HG03060 (cell line): ENCODE results near the gene TGIF2.
"Not testable (repeated sequence)": the region's sequence is repeated elsewhere in the genome, so short reads cannot be mapped to it uniquely, and the experiment has no call there.

ENCODE experiments used
- ATAC-seq: cut with Tn5 transposase; IDR thresholded peaks from one replicate; pipeline ENCODE4 v1.9.1; 2021; ENCODE audit warnings: low read depth, moderate number of reproducible peaks; ENCODE audit not compliant: unreplicated experiment

TGIF2 gene

DNA sequence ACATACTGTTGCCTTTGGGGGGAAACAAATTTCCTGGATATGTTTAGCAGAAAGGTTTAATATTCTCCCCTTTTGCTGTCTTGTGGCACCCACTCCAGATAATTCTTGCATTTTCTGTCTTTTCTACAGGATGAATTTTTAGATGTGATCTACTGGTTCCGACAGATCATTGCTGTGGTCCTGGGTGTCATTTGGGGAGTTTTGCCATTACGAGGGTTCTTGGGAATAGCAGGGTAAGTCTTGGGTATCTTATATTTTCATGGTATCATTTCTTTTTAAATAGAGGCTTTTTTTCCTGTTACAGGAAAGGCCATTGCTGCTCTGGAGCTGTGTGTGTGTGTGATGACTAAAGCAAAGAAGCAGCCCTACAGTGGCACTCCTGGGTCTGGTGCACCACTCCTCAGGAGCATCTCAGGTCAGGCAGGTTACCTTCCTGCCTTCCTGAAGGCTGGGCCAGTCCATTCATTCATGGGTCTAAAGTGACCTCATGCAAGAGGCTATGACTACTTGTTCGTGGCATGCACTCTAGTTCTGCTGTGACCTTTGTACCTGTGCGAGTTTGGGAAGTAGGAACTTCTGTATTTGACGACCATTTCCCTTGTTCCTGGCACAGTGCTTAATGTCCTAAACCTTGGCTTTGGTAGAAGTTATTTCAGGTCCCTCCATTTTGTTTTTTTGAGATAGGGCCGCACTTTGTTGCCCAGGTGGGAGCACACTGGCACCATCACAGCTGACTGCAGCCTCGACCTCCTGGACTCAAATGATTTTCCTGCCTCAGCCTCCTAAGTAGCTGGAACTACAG, 34.4 kb downstream of the TGIF2 start:
- no peak for ATAC-seq

DNA sequence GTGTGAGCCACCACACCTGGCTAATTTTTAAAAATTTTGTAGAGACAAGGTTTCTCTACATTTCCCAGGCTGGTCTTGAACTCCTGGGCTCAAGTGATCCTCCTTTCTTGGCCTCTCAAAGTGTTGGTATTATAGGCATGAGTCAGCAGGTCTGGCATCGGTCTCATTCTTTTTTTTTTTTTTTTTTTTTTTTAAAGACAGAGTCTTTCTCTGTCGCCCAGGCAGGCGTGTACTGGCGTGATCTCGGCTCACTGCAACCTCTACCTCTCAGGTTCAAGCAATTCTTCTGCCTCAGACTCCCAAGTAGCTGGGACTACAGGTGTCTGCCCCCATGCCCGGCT, 35.0 kb downstream of the TGIF2 start:
- ATAC-seq, result not testable (repeated sequence)

DNA sequence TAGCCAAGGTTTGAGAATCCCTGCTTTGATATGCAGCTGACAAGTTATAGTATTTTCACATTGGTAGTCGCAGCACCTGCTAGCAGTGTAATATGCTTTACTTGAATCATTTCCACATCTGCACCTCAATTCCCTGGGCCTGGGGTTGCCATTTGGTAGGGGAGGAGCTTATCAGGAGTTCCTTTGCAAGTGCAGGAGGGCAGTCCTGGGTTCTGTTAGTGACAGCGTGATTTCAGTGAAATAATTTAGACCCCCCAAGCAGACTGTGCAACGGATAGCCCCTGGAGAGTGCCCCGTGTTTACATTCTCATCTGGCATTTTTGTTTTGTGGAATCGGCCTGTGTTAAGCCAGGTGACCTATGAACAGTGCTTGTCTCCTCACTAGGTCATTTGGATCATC, 38.2 kb downstream of the TGIF2 start:
- ATAC-seq, result no peak

DNA sequence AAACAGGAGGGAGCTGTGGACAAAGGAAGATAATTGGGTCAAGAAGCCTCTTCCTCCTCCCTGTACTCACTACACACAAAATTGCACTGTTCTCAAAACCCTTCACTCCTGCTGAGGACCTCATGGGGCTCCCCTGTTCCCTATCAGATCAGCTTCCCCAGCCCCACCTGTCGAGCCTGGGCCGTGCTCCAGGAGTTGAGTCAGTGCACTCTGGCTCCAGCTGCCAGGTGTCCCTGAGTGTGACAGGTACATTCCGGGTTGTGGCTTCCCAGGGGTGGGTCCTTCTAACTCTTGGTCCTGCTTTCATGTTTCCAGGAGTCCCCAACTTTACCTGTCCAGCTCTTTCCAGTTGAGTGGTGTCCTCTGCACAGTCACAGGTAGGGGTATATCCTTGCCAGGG, 40.6 kb downstream of the TGIF2 start:
- no peak for ATAC-seq

DNA sequence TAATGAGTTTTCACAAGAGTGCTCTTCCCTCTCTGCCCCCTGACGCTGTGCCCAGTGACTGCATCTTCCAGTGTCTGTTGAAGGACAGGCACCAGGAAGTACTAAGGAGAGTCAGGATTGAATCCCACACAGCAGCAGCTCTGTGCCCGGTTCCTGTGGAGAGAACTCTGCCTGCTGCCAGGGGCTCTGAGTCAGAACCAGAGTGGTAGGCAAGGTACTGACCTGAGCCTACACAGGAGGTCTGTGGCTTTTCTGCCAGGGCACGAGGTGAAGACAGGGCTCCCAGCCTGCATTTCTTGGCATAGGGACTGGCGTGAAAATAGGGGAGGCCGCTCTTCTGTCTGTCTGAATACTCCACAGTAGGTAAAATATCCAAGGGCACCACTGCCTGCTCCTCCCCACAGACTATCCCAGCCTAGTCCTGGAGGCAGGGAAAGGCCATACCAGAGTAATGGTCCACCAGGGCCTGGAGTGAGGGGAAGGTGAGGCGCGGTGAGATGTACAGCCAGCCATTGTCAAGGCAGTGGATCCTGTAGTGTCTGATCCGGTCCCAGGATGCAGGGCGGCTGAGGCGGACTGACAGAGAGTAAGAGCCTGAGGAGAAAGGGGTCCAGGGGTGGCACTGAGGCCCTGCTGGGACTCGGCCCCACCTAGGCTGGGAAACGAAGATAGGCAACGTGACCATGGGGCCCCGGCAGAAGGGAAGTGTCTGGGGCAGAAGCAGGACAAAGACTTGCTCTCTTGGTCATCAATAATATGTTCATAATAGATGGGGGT, 41.6 kb downstream of the TGIF2 start:
- ATAC-seq, result no peak

DNA sequence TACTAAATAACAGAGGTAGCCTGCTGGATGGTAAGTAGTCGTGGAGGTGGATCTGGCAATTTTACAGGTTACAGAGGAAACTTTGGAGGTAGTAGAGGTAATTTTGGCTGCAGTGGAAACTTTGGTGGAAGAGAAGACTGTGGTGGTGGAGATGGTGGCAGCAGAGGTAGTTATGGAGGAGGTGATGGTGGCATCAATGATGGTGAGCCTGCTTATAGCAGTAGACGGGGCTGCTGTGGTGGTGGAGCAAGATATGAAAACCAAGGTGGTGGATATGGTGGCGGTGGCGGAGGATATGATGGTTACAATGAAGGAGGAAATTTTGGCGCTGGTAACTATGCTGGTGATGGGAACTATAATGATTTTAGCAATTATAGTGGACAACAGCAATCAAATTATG, 47.5 kb downstream of the TGIF2 start:
- ATAC-seq, result no peak

DNA sequence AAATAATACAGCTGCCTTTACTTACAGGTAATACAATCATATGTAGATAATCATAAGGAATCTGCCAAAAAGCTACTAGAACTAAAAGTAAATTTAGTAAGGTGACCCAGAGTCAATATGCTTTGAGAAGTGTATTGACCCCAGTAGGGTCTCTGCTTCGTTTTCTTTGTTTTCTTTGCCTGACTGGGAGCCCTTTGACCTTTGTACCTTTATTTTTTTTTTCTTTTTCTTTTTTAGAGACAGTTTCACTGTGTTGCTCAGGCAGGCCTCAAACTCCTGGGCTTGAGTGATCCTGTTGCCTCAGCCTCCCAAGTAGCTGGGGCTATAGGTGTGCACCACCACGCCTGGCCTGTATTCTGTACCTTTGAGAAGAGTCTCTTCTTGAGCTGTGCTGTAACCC, 50.0 kb downstream of the TGIF2 start:
- ATAC-seq, result no peak

DNA sequence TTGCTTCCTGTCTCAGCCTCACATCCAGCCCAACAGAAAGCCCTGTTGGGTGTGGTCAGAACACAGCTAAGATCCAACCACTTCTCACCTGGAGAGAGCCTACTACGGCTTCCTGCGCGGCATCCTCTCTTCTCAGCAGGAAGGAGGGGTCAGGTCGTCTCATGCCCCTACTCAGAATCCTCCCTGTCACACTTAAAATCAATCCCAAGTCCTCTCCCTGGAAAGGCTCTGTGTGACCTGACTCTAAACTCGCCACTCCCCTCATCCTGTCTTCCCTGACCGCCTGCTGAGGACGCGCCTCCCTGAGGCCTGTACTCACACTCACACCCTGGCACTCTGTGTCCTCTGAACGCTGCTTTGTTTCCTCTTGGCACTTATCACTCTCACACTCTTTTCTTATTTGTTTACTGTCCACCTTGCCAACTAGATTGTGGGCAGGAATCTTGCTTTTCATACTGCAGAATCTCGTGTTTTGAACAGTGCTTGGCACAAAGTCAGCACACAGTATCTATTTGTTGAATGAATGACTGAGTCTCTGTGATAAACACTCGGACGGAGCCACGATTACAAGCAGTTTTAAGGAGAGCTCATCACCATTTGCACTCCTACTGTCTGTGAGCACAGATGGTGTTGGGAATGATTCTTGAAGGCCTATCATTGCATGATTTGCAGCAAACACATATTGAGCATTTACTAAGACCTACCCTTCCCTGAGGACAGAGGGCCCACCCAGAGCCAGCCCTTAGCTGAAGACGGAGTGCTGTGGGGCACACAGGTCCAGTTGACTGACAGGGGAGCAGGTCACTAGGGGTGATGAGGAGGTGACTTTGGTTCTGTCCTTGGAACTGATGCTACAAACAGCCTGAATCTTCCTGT, 50.9 kb downstream of the TGIF2 start:
- no peak for ATAC-seq

DNA sequence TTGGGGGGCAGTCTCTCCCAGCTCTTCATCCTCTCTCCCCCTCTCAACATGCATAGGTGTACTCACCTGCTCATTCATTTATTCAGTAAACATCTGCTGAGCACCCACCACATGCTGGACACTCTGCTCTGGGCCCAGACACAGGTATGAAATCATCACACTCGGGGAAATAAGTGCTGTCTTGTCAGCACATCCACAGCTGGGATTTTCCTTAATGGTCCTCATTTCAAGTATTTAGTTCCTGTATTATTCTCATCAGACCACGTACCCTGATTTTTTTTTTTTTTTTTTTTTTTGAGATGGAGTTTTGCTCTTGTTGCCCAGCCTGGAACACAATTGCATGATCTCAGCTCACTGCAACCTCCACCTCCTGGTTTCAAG, 51.5 kb downstream of the TGIF2 start:
- ATAC-seq, result no peak

DNA sequence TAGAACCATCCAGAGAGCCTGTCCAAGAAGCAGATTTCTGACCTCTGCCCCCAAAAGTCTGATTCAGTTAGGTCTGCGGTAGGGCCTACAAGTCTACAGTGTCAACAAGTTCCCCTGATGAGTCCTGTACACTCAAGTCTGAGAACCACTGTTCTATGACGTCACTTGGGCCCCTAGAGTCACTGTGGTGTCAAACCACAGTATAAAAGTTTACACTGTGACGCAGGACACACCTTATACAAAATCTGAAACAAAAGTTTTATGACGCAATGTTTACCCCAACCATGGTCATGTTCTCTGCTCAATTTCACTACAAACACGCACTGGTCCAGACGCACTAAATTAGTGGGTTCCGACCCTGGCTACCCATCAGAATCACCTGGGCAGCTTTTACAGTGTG, 54.7 kb downstream of the TGIF2 start:
- ATAC-seq, result no peak

DNA sequence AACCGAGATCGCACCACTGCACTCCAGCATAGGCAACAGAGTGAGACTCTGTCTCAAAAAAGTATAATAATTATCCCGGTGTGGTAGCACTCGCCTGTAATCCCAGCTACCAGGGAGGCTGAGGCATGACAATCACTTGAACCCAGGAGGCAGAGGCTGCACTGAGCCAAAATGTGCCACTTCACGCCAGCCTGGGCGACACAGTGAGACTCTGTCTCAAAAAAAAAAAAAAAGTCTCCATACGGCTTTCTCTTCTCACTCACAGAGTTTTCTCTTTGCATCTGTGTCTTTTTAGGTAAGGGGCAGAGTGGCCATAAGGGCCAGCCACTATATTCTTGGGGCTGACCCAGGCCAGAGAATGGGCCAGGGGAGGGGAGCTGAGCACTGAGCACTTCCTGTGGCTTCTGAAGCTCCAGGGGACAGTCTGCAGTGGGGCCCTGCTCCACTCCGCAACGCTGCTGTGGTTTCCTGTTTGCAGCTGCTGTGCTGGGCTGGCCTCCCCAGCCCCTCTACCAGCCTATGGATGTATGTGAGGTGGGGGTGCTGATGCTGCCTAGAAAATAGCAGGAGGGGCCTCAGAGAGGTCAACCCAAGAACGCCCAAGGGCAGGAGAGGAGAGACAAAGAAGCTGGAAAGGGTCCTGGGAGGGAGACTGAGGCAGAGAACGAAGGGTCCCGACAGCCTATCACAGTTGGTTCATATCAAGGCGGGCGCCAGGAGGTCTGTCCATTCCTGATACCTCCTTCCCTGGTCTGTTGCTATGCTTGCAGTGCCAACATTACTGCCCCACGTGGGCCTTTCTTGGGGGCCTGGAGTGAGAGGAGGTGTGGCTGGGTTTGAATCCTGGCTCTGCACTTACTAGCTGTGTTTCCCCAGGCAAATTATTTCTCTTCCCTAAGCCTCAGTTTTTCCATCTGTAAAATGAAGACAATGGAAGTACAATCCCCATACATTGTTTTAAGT, 56.6 kb downstream of the TGIF2 start:
- ATAC-seq, result no peak

DNA sequence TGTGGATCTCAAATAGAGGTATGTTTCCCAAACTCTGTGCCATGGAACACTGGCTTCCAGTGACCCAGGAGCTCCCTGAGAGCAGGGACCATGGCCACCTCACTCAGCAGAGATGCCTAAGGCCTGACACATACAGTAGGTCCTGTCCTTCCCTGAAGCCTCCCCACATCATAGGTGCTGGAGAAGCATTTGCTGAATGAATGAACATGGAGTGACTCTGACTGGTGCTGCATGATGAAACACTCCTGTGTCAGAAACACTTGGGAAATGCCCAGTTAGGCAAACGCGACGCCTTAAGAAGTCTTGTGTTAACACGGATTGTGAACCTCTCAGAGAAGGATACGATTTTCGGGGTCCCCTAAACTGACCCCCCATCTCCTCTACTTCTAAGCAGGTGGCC, 58.2 kb downstream of the TGIF2 start:
- ATAC-seq, result no peak

DNA sequence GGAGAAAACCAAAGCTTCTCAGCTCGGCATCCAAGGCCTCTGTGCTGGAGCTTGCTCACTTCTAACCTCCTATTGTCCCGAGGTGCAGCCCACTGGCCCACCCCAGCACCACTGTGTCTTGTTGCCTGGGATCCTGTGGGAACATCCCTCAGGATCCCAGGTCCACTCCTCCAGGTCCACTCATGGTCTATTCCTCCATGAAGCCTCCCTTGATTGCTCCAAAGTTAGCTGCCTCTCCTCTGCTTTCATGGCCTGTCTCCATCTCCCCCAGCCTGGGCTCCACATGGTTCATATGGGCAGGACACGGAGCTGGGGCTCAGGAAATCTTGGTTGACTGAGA, 58.7 kb downstream of the TGIF2 start:
- no peak for ATAC-seq

DNA sequence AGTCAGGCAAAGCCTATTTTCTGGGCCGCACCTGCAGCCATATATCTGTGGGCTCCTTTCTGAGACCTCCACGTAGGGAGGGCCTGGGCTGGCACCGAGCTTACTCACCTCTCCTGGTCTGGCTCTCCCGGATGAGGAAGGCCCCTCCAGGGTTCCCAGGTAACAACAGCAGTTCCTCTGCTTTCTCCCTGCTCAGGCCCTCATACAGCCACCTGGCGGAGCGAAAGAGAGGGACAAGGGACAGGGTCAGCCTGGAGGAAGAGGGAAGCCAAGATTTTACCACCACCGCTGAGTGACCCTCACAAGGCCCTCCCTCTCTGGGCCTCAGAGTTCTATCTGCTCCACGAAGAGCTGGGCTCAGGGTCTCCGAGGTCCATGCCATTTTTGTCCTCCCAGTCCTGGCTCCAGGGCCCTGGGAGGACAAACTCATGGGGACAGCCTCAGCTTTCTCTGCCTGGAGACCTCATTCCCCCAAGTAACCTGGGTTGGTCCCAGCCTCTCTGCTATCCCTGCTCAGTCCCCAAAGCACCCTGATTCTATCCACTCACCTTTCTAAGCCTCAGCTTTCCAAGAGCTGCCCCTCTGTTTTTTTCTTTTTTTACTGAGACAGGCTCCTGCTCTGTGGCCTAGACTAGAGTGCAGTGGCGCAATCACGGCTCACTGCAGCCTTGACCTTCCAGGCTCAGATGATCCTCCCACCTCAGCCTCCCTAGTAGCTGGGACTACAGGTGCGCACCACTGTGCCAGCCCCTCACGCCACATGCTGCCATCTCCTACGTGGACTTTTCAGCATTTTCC, 59.3 kb downstream of the TGIF2 start:
- ATAC-seq, result no peak

DNA sequence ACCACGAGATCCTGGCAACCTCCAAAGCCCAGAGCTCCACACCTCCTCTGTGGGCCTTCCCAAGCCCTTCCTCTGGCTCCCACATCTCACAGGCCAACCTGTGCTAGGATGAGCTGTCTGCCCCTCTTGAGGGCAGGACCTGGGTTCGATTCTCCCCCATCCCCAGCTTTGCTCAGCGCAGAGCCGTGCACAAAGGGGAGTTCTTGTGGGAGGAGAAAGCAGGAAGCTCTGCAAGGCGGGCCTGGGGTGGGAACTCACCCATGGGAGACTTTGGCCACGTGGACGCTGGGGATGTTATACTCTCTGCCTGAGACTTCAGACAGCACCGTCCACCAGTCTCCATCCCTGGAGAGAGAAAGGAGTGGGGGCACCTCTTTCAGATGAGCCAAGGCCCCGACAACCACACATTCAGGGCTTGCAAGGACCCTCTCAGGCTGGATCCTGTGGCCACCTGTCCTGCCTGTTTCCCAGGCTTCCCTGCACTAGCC, 59.9 kb downstream of the TGIF2 start:
- ATAC-seq, result no peak

DNA sequence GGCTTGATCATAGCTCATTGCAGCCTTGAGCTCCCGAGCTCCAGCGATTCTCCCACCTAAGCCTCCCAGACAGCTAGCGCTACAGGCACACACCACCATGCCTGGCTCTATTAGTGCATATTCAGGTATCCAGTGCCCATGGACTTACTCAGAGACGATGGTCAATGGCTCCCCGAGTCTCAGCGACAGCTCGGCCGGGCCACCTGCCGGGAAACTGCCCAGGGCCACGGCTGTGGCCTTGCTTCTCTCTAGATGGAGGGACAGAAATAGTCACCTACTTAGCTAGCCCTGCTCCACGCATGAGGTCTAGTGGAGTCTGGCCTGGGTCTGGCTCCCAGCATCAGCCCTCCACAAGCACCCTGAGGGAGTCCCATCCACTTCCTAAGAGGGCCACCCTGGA, 60.9 kb downstream of the TGIF2 start:
- no peak for ATAC-seq

DNA sequence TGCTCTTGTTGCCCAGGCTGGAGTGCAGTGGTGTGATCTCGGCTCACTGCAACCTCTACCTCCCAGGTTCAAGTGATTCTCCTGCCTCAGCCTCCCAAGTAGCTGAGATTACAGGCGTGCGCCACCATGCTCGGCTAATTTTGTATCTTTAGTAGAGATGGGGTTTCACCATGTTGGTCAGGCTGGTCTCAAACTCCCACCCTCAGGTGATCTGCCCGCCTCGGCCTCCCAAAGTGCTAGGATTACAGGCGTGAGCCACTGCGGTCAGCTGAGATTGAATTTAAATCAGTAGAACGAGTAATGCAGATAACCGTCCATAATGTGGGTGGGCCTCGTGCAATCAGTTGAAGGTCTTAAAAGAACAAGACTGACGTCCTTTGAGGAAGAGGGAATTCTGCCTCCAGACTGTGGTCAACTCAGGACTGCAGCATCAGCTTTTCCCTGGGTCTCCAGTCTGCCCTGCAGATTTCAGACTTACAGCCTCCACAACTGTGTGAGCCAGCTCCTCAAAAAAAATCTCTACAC, 65.5 kb downstream of the TGIF2 start:
- ATAC-seq, result not testable (repeated sequence)

DNA sequence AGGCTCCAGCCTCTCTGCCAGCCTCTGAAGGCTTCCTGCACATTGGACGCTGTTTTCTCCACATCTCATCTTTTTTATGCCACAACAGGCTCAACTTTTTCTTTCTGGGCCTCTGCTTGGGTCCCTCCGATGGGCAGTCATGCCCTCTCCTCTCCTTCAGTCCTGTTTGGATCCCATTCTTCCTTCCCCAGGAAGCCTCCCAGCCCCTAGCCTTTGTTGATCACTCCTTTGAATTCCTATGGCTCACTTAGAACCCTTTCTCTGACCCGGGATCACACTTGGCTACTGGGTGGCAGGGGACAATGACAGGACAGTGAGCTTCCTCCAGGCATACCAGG, 68.1 kb downstream of the TGIF2 start:
- no peak for ATAC-seq

DNA sequence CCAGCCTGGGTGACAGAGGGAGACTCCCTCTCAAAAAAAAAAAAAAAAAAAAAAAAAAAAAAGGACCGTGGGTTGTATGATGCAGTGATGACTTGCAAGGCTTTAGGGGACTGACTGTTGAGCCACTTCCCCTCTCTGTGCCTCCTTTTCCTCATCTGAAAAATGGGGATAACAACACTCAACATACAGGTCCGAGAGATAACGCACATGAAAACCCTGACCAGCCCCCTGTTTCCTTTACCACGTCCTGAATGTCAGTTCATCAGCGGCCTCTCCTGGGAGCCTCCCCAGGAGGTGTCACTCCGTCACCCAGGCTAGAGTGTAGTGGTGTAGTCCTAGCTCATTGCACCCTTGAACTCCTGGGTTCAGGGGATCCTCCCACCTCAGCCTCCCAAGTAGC, 68.7 kb downstream of the TGIF2 start:
- no peak for ATAC-seq
